Neural progenitor cell (in vitro differentiated cells): ENCODE measurements around the gene SH3PXD2B. TPM values are rescaled to one million over a fixed set of nuclear protein-coding genes. Genes with fewer than 3 reads are reported as not detected.

Experiments
- DNase-seq: peaks from one replicate; pipeline ENCODE4 v3.0.0-alpha.2; 2016; ENCODE audit warnings: low spot score
- H2AFZ ChIP-seq: fragments of 200-600 bp; sonication (generic); replicated peaks from 2 replicates; pipeline ENCODE4 v1.6.1; 2016; ENCODE audit warnings: antibody characterized with exemption
- H3F3A ChIP-seq: fragments of 200-600 bp; sonication (generic); 2 replicates; pipeline ENCODE4 v1.6.1; 2016; ENCODE audit warnings: antibody characterized with exemption, low read depth
- H3K27ac ChIP-seq: fragments of 200-600 bp; sonication (generic); 2 replicates; pipeline ENCODE4 v1.5.1; 2016; ENCODE audit warnings: mild to moderate bottlenecking
- H3K27me3 ChIP-seq: fragments of 200-600 bp; sonication (generic); 2 replicates; pipeline ENCODE4 v1.6.1; 2016; ENCODE audit warnings: mild to moderate bottlenecking, moderate library complexity
- H3K36me3 ChIP-seq: fragments of 200-600 bp; sonication (generic); 2 replicates; pipeline ENCODE4 v1.5.1; 2016
- H3K4me1 ChIP-seq: fragments of 200-600 bp; sonication (generic); 2 replicates; pipeline ENCODE4 v1.6.1; 2016; ENCODE audit warnings: mixed run types
- H3K4me2 ChIP-seq: fragments of 200-600 bp; sonication (generic); 2 replicates; pipeline ENCODE4 v1.6.1; 2016
- H3K4me3 ChIP-seq: fragments of 200-600 bp; sonication (generic); 2 replicates; pipeline ENCODE4 v1.5.1; 2016
- H3K79me2 ChIP-seq: fragments of 200-600 bp; sonication (generic); 2 replicates; pipeline ENCODE4 v1.6.1; 2016; ENCODE audit warnings: low read depth
- H3K9ac ChIP-seq: fragments of 200-600 bp; sonication (generic); 2 replicates; pipeline ENCODE4 v1.6.1; 2016
- H3K9me3 ChIP-seq: fragments of 200-600 bp; sonication (generic); 2 replicates; pipeline ENCODE4 v1.5.1; 2016; ENCODE audit warnings: low read depth
- H4K20me1 ChIP-seq: fragments of 200-600 bp; sonication (generic); 2 replicates; pipeline ENCODE4 v1.6.1; 2016; ENCODE audit warnings: low read depth
- H3K27ac Mint-ChIP-seq: 3 replicates; pipeline ENCODE4 v1.8.0; 2021; ENCODE audit warnings: mixed read lengths
- H3K27me3 Mint-ChIP-seq: 2 replicates; pipeline ENCODE4 v1.8.0; 2022; ENCODE audit warnings: low read depth, mild to moderate bottlenecking, inconsistent platforms, moderate library complexity, mixed read lengths; ENCODE audit not compliant: insufficient read depth
- H3K36me3 Mint-ChIP-seq: 3 replicates; pipeline ENCODE4 v1.8.0; 2021; ENCODE audit warnings: mixed read lengths
- H3K4me1 Mint-ChIP-seq: 3 replicates; pipeline ENCODE4 v1.8.0; 2021; ENCODE audit warnings: mixed read lengths
- H3K4me3 Mint-ChIP-seq: 3 replicates; pipeline ENCODE4 v1.8.0; 2021; ENCODE audit warnings: mild to moderate bottlenecking, moderate library complexity, mixed read lengths
- H3K9me3 Mint-ChIP-seq: 3 replicates; pipeline ENCODE4 v1.8.0; 2020; ENCODE audit warnings: mixed read lengths
- CTCF ChIP-seq: fragments of 200-600 bp; sonication (generic); IDR thresholded peaks from 2 replicates; pipeline ENCODE4 v1.5.1; 2017; ENCODE audit warnings: antibody characterized with exemption, mild to moderate bottlenecking
- EZH2 ChIP-seq: fragments of 200-600 bp; sonication (generic); IDR thresholded peaks from 2 replicates; pipeline ENCODE4 v1.6.1; 2017; ENCODE audit warnings: antibody characterized with exemption, mild to moderate bottlenecking, moderate library complexity
- EZH2phosphoT487 ChIP-seq: fragments of 200-600 bp; sonication (generic); IDR thresholded peaks from 2 replicates; pipeline ENCODE4 v1.6.1; 2017; ENCODE audit warnings: antibody characterized with exemption
- total RNA-seq: library from RNA; depleted of rRNA; stranded (reverse); fragments of >200 nt; gene quantifications from 2 replicates; pipeline ENCODE4 v1.2.3, GENCODE V29; 2015; ENCODE audit warnings: low replicate concordance

The SH3PXD2B gene
- total RNA-seq, 1 donor from 2014 or later = 27.3 TPM

DNA sequence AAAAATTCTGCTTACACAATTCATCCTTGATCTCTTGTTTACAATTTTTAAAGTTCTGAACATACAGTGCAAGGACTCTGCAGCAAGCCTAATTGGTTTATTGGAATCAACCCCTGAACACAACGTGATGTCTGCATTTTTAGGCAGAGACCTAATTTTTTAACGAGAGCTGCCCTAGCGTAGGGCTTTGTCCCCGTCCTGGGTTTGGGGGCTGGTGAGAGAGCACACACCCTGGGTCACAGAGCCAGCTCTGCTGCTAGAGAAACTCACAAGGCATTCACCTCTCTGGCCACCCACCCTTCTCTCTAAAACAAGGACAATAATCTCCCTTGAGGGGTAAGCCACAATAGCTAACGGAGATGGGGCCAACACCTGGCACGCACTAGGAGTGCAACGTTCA is 28.2 kb downstream of the SH3PXD2B start:
- H3K27me3 ChIP-seq = no peaks in the 10 kb centered on the region
- peaks cover 12% of the 10 kb centered on the region for H3K4me1 ChIP-seq
- no peaks in the 10 kb centered on the region for H3F3A ChIP-seq
- peak overlapping the region; percentile 18 for H3K4me2 ChIP-seq
- no peak overlapping the region for H2AFZ ChIP-seq
- Mint-ChIP-seq H3K27ac (no peak overlapping the region), H3K9me3 (no peaks in the 10 kb centered on the region), H3K4me1 (peaks cover 25% of the 10 kb centered on the region), H3K4me3 (no peak overlapping the region), H3K27me3 (peaks cover 2% of the 10 kb centered on the region), H3K36me3 (peaks cover 36% of the 10 kb centered on the region)
- no peaks in the 10 kb centered on the region for H3K9me3 ChIP-seq
- peaks cover 94% of the 10 kb centered on the region for H4K20me1 ChIP-seq
- no peak for TF ChIP-seq CTCF
- no peaks in the 10 kb centered on the region for H3K36me3 ChIP-seq
- DNase-seq = no peak
- H3K4me3 ChIP-seq = no peak overlapping the region
- peaks cover 79% of the 10 kb centered on the region for H3K79me2 ChIP-seq
- H3K27ac ChIP-seq = no peak overlapping the region
- peak overlapping the region; percentile 11 for H3K9ac ChIP-seq

- Mint-ChIP-seq H3K27ac (no peak overlapping the region), H3K36me3 (peaks cover 35% of the 10 kb centered on the region), H3K4me1 (peaks cover 28% of the 10 kb centered on the region), H3K9me3 (no peaks in the 10 kb centered on the region), H3K4me3 (no peak overlapping the region), H3K27me3 (no peaks in the 10 kb centered on the region)
- no peak for DNase-seq
- Histone ChIP-seq H3K4me1 (peaks cover 12% of the 10 kb centered on the region), H3K9ac (no peak overlapping the region), H3K4me2 (no peak overlapping the region), H3K9me3 (no peaks in the 10 kb centered on the region), H2AFZ (no peak overlapping the region), H3F3A (no peaks in the 10 kb centered on the region), H3K36me3 (no peaks in the 10 kb centered on the region), H3K27me3 (no peaks in the 10 kb centered on the region), H3K4me3 (no peak overlapping the region), H4K20me1 (peaks cover 94% of the 10 kb centered on the region), H3K27ac (no peak overlapping the region), H3K79me2 (peaks cover 72% of the 10 kb centered on the region)
- TF ChIP-seq EZH2 = no peak
- TF ChIP-seq CTCF = no peak
- TF ChIP-seq EZH2phosphoT487 = no peak
These were observed 28.9 kb downstream of the SH3PXD2B start for GRCh38 chr5:172425402-172425801.

DNA sequence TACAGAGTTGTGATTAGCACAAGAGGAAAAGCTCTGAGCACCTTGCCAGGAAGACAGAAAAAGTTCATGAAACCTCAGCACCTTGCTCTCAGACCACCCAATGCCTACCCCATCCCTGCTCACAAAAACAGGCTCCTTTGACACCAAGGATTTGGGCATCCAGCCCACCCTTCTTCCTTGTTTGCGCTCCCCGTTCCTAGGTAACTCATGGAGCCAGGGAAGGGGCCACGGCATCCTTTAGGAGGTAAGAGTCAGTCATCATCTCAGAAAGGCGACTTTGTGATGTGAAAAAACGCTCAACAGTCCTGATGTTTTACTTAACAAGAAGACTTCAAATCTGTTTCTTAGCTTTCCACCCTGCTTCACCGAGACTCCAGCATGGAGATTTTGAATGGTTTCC is 29.5 kb downstream of the SH3PXD2B start:
- no peaks in the 10 kb centered on the region for H3K27me3 ChIP-seq
- Mint-ChIP-seq H3K9me3 (no peaks in the 10 kb centered on the region), H3K4me1 (peaks cover 33% of the 10 kb centered on the region), H3K36me3 (peaks cover 33% of the 10 kb centered on the region), H3K27me3 (no peaks in the 10 kb centered on the region), H3K27ac (peak overlapping the region; percentile 25), H3K4me3 (no peak overlapping the region)
- H4K20me1 ChIP-seq = peaks cover 94% of the 10 kb centered on the region
- H3K36me3 ChIP-seq = no peaks in the 10 kb centered on the region
- peaks cover 66% of the 10 kb centered on the region for H3K79me2 ChIP-seq
- no peaks in the 10 kb centered on the region for H3K9me3 ChIP-seq
- H3K4me2 ChIP-seq = no peak overlapping the region
- H3K9ac ChIP-seq = no peak overlapping the region
- H3K27ac ChIP-seq = no peak overlapping the region
- H2AFZ ChIP-seq = no peak overlapping the region
- H3K4me1 ChIP-seq = peaks cover 12% of the 10 kb centered on the region
- H3K4me3 ChIP-seq = no peak overlapping the region
- H3F3A ChIP-seq = no peaks in the 10 kb centered on the region
- no peak for DNase-seq
- TF ChIP-seq EZH2 = no peak
- no peak for TF ChIP-seq CTCF
- TF ChIP-seq EZH2phosphoT487 = no peak

DNA sequence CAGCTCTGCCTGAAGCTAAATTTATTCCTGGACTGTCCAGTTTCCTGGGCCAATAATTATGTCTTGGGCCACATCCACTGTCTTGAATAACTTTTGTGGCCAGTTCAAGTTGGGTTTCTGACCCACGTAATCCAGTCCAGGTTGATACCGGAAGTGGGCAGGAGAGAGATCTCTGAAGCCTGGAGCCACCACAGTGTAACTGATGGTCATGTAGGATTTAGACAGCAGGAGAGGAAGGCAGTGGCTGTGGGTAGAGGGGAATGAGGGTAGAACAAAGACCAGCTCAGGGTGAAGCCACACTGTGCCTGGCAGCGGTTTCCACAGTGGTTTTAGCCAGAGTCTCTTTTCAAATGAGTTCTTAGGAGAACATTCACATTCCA is 30.2 kb downstream of the SH3PXD2B start:
- no peak overlapping the region for H3K4me3 ChIP-seq
- H3F3A ChIP-seq = no peaks in the 10 kb centered on the region
- no peaks in the 10 kb centered on the region for H3K27me3 Mint-ChIP-seq
- TF ChIP-seq CTCF (no peak), EZH2 (no peak), EZH2phosphoT487 (no peak)
- H3K36me3 ChIP-seq = no peaks in the 10 kb centered on the region
- peaks cover 63% of the 10 kb centered on the region for H3K79me2 ChIP-seq
- no peaks in the 10 kb centered on the region for H3K9me3 ChIP-seq
- DNase-seq = no peak
- peaks cover 12% of the 10 kb centered on the region for H3K4me1 ChIP-seq
- no peak overlapping the region for H3K27ac ChIP-seq
- peaks cover 94% of the 10 kb centered on the region for H4K20me1 ChIP-seq
- peaks cover 34% of the 10 kb centered on the region for H3K36me3 Mint-ChIP-seq
- no peak overlapping the region for H3K9ac ChIP-seq
- H2AFZ ChIP-seq = no peak overlapping the region
- no peak overlapping the region for H3K4me2 ChIP-seq
- H3K4me1 Mint-ChIP-seq = peaks cover 40% of the 10 kb centered on the region
- no peaks in the 10 kb centered on the region for H3K9me3 Mint-ChIP-seq
- H3K27ac Mint-ChIP-seq = no peak overlapping the region
- H3K4me3 Mint-ChIP-seq = no peak overlapping the region
- no peaks in the 10 kb centered on the region for H3K27me3 ChIP-seq
